ENCODE measurements around the gene ADAM22. TPM values are rescaled to one million over a fixed set of nuclear protein-coding genes. Genes with fewer than 3 reads are reported as not detected.
A peak's percentile ranks its signal among the peaks of the same experiment; 100 is the strongest.
"Not testable (repeated sequence)": the region's sequence is repeated elsewhere in the genome, so short reads cannot be mapped to it uniquely, and the experiment has no call there.

ADAM22 gene
- under 1 TPM; 0.08 to 0.16 TPM for polyA plus RNA-seq

GRCh38 chr7:87933953-87934698, at the start of gene ADAM22:
Gene ADAM22 (plus strand): TSS chr7:87934251. CDS start chr7:87934466, 215 bp downstream.
- H3K9me3 ChIP-seq (ENCODE audit: control insufficient read depth in 2 of 2, insufficient read depth in 1 of 2, low read depth in 1 of 2, low read length in 1 of 2): no peaks in the 10 kb centered on the region
- 0 to 1% methylated on average over 67 to 70 of the region's 70 CpGs for WGBS, 2 donors

GRCh38 chr7:87885018-87885417, 49.0 kb upstream of the ADAM22 start:
- Histone ChIP-seq H3K4me3 (ENCODE audit: low read depth in 1 of 2, low read length in 2 of 2) (no peak overlapping the region), H3K27ac (ENCODE audit: low read depth in 2 of 2, low read length in 1 of 2) (no peak overlapping the region), H3K27me3 (ENCODE audit: control insufficient read depth in 1 of 2, insufficient read depth in 2 of 2, low read length in 2 of 2) (no peaks in the 10 kb centered on the region), H3K4me1 (ENCODE audit: control insufficient read depth in 2 of 2, insufficient read depth in 2 of 2, low read length in 1 of 2) (no peaks in the 10 kb centered on the region), H3K9me3 (ENCODE audit: control insufficient read depth in 2 of 2, insufficient read depth in 1 of 2, low read depth in 1 of 2, low read length in 1 of 2) (no peaks in the 10 kb centered on the region), H3K36me3 (ENCODE audit: control insufficient read depth in 2 of 2, insufficient read depth in 2 of 2, low read length in 1 of 2) (no peaks in the 10 kb centered on the region)
- WGBS, 2 donors: 89 to 93% methylated on average over 2 of the region's 2 CpGs

More at GRCh38 chr7:87933953-87934698, at the start of gene ADAM22:
- Histone ChIP-seq H3K27me3 (ENCODE audit: control insufficient read depth in 1 of 2, insufficient read depth in 2 of 2, low read length in 2 of 2) (no peaks in the 10 kb centered on the region), H3K4me1 (ENCODE audit: control insufficient read depth in 2 of 2, insufficient read depth in 2 of 2, low read length in 1 of 2) (peaks cover 3 to 13% of the 10 kb centered on the region in 2 donors), H3K36me3 (ENCODE audit: control insufficient read depth in 2 of 2, insufficient read depth in 2 of 2, low read length in 1 of 2) (no peaks in the 10 kb centered on the region), H3K27ac (ENCODE audit: low read depth in 2 of 2, low read length in 1 of 2) (peak within 1 kb of the TSS in 1 of 2 donors; percentile 18), H3K4me3 (ENCODE audit: low read depth in 1 of 2, low read length in 2 of 2) (peak within 1 kb of the TSS; percentile 58 to 67)

DNA sequence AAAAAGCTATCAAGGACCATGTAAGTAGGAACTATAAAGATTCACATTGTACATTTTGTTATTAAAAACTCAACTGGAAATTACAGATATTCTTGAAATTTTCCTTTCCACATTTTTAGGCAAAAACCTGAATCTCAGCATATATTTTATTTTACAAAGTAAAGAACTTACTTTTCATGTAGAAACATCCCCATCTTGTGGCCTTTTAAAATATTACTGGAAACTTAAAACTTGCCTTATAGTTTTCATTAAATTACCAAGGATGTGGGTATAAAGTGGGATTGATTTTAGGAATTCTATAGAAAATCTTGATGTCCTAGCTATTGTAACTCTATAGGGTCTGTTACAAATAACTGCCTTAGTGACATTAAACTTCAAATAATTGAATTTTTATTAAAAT, 47.2 kb upstream of the ADAM22 start:
- no peaks in the 10 kb centered on the region for H3K27me3 ChIP-seq (ENCODE audit: control insufficient read depth in 1 of 2, insufficient read depth in 2 of 2, low read length in 2 of 2)
- H3K27ac ChIP-seq (ENCODE audit: low read depth in 2 of 2, low read length in 1 of 2): no peak overlapping the region
- no peaks in the 10 kb centered on the region for H3K4me1 ChIP-seq (ENCODE audit: control insufficient read depth in 2 of 2, insufficient read depth in 2 of 2, low read length in 1 of 2)
- no peaks in the 10 kb centered on the region for H3K9me3 ChIP-seq (ENCODE audit: control insufficient read depth in 2 of 2, insufficient read depth in 1 of 2, low read depth in 1 of 2, low read length in 1 of 2)
- H3K4me3 ChIP-seq (ENCODE audit: low read depth in 1 of 2, low read length in 2 of 2): no peak overlapping the region
- H3K36me3 ChIP-seq (ENCODE audit: control insufficient read depth in 2 of 2, insufficient read depth in 2 of 2, low read length in 1 of 2): no peaks in the 10 kb centered on the region

GRCh38 chr7:87895363-87895762, 38.7 kb upstream of the ADAM22 start:
- Histone ChIP-seq H3K4me1 (ENCODE audit: control insufficient read depth in 2 of 2, insufficient read depth in 2 of 2, low read length in 1 of 2) (no peaks in the 10 kb centered on the region), H3K36me3 (ENCODE audit: control insufficient read depth in 2 of 2, insufficient read depth in 2 of 2, low read length in 1 of 2) (no peaks in the 10 kb centered on the region), H3K4me3 (ENCODE audit: low read depth in 1 of 2, low read length in 2 of 2) (no peak overlapping the region), H3K9me3 (ENCODE audit: control insufficient read depth in 2 of 2, insufficient read depth in 1 of 2, low read depth in 1 of 2, low read length in 1 of 2) (no peaks in the 10 kb centered on the region), H3K27me3 (ENCODE audit: control insufficient read depth in 1 of 2, insufficient read depth in 2 of 2, low read length in 2 of 2) (no peaks in the 10 kb centered on the region), H3K27ac (ENCODE audit: low read depth in 2 of 2, low read length in 1 of 2) (no peak overlapping the region)
- WGBS, 2 donors: 92 to 96% methylated on average over 2 of the region's 2 CpGs

- Histone ChIP-seq H3K27me3 (ENCODE audit: control insufficient read depth in 1 of 2, insufficient read depth in 2 of 2, low read length in 2 of 2) (no peaks in the 10 kb centered on the region), H3K4me1 (ENCODE audit: control insufficient read depth in 2 of 2, insufficient read depth in 2 of 2, low read length in 1 of 2) (no peaks in the 10 kb centered on the region), H3K27ac (ENCODE audit: low read depth in 2 of 2, low read length in 1 of 2) (no peak overlapping the region), H3K4me3 (ENCODE audit: low read depth in 1 of 2, low read length in 2 of 2) (no peak overlapping the region), H3K36me3 (ENCODE audit: control insufficient read depth in 2 of 2, insufficient read depth in 2 of 2, low read length in 1 of 2) (no peaks in the 10 kb centered on the region), H3K9me3 (ENCODE audit: control insufficient read depth in 2 of 2, insufficient read depth in 1 of 2, low read depth in 1 of 2, low read length in 1 of 2) (no peaks in the 10 kb centered on the region)
- WGBS, 2 donors: 97 to 100% methylated on average over 2 of the region's 2 CpGs
Observed at GRCh38 chr7:87899255-87899654, 34.8 kb upstream of the ADAM22 start.

- WGBS, 2 donors: 98 to 99% methylated on average over 3 of the region's 3 CpGs
Observed at GRCh38 chr7:87907136-87907906, 26.7 kb upstream of the ADAM22 start.

DNA sequence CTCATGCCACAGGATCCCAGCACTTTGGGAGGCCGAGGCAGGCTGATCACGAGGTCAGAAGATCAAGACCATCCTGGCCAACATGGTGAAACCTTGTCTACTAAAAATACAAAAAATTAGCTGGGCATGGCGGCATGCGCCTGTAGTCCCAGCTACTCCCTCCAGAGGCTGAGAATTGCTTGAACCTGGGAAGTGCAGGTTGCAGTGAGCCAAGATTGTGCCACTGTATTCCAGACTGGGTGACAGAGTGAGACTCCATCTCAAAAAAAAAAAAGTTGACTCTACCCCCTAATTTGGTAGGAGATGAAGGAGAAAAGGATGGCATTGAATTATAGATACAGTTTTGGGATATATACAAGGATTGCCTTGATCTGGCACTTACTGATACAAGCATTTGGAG, 25.2 kb upstream of the ADAM22 start:
- H3K9me3 ChIP-seq (ENCODE audit: control insufficient read depth in 2 of 2, insufficient read depth in 1 of 2, low read depth in 1 of 2, low read length in 1 of 2); H3K4me3 ChIP-seq (ENCODE audit: low read depth in 1 of 2, low read length in 2 of 2); H3K36me3 ChIP-seq (ENCODE audit: control insufficient read depth in 2 of 2, insufficient read depth in 2 of 2, low read length in 1 of 2); H3K27ac ChIP-seq (ENCODE audit: low read depth in 2 of 2, low read length in 1 of 2); H3K27me3 ChIP-seq (ENCODE audit: control insufficient read depth in 1 of 2, insufficient read depth in 2 of 2, low read length in 2 of 2); H3K4me1 ChIP-seq (ENCODE audit: control insufficient read depth in 2 of 2, insufficient read depth in 2 of 2, low read length in 1 of 2): not testable (repeated sequence)
- 98 to 100% methylated on average over 4 of the region's 4 CpGs for WGBS, 2 donors

More at GRCh38 chr7:87907136-87907906, 26.7 kb upstream of the ADAM22 start:
- not testable (repeated sequence) for H3K27ac ChIP-seq (ENCODE audit: low read depth in 2 of 2, low read length in 1 of 2); H3K9me3 ChIP-seq (ENCODE audit: control insufficient read depth in 2 of 2, insufficient read depth in 1 of 2, low read depth in 1 of 2, low read length in 1 of 2); H3K36me3 ChIP-seq (ENCODE audit: control insufficient read depth in 2 of 2, insufficient read depth in 2 of 2, low read length in 1 of 2); H3K4me1 ChIP-seq (ENCODE audit: control insufficient read depth in 2 of 2, insufficient read depth in 2 of 2, low read length in 1 of 2); H3K4me3 ChIP-seq (ENCODE audit: low read depth in 1 of 2, low read length in 2 of 2); H3K27me3 ChIP-seq (ENCODE audit: control insufficient read depth in 1 of 2, insufficient read depth in 2 of 2, low read length in 2 of 2)

GRCh38 chr7:87912121-87912520, 21.9 kb upstream of the ADAM22 start:
- Histone ChIP-seq H3K27ac (ENCODE audit: low read depth in 2 of 2, low read length in 1 of 2) (no peak overlapping the region), H3K27me3 (ENCODE audit: control insufficient read depth in 1 of 2, insufficient read depth in 2 of 2, low read length in 2 of 2) (no peaks in the 10 kb centered on the region), H3K4me1 (ENCODE audit: control insufficient read depth in 2 of 2, insufficient read depth in 2 of 2, low read length in 1 of 2) (no peaks in the 10 kb centered on the region), H3K4me3 (ENCODE audit: low read depth in 1 of 2, low read length in 2 of 2) (no peak overlapping the region), H3K36me3 (ENCODE audit: control insufficient read depth in 2 of 2, insufficient read depth in 2 of 2, low read length in 1 of 2) (no peaks in the 10 kb centered on the region), H3K9me3 (ENCODE audit: control insufficient read depth in 2 of 2, insufficient read depth in 1 of 2, low read depth in 1 of 2, low read length in 1 of 2) (no peaks in the 10 kb centered on the region)
- WGBS, 2 donors: 85 to 91% methylated on average over 4 of the region's 4 CpGs

- H3K4me3 ChIP-seq (ENCODE audit: low read depth in 1 of 2, low read length in 2 of 2): no peak overlapping the region
- H3K27ac ChIP-seq (ENCODE audit: low read depth in 2 of 2, low read length in 1 of 2): no peak overlapping the region
- H3K4me1 ChIP-seq (ENCODE audit: control insufficient read depth in 2 of 2, insufficient read depth in 2 of 2, low read length in 1 of 2): no peaks in the 10 kb centered on the region
- WGBS, 2 donors: 57 to 60% methylated on average over 1 of the region's 1 CpG
- H3K36me3 ChIP-seq (ENCODE audit: control insufficient read depth in 2 of 2, insufficient read depth in 2 of 2, low read length in 1 of 2): no peaks in the 10 kb centered on the region
- no peaks in the 10 kb centered on the region for H3K27me3 ChIP-seq (ENCODE audit: control insufficient read depth in 1 of 2, insufficient read depth in 2 of 2, low read length in 2 of 2)
- no peaks in the 10 kb centered on the region for H3K9me3 ChIP-seq (ENCODE audit: control insufficient read depth in 2 of 2, insufficient read depth in 1 of 2, low read depth in 1 of 2, low read length in 1 of 2)
Observed at GRCh38 chr7:87918740-87919139, 15.3 kb upstream of the ADAM22 start.

Data from esophagus (tissue), 2 donors.